HepG2 (cell line): ENCODE results near the gene FJX1. TPM values are rescaled to one million over a fixed set of nuclear protein-coding genes. Genes with fewer than 3 reads are reported as not detected.

ENCODE experiments used
- ATF7-NPFF ChIP-seq: sonication (generic); formaldehyde crosslinking; IDR thresholded peaks from 2 replicates; pipeline ENCODE4 v1.8.1; 2023; ENCODE audit warnings: mild to moderate bottlenecking, low read depth, missing genetic modification reagents, moderate library complexity
- DPF2 ChIP-seq: sonication (generic); formaldehyde crosslinking; IDR thresholded peaks from 2 replicates; pipeline ENCODE4 v1.4.0; 2020; ENCODE audit warnings: mild to moderate bottlenecking, low read depth, missing genetic modification reagents, borderline replicate concordance
- GFI1 ChIP-seq: sonication (generic); formaldehyde crosslinking; IDR thresholded peaks from 2 replicates; pipeline ENCODE4 v1.5.0; 2020; ENCODE audit warnings: missing genetic modification reagents, mild to moderate bottlenecking, borderline replicate concordance
- HOXA7 ChIP-seq: sonication (generic); formaldehyde crosslinking; IDR thresholded peaks from 2 replicates; pipeline ENCODE4 v1.8.1; 2022; ENCODE audit warnings: mild to moderate bottlenecking, missing genetic modification reagents, moderate library complexity
- IKZF1 ChIP-seq: fragments of 450-650 bp; IDR thresholded peaks from 2 replicates; pipeline ENCODE4 v1.7.1; 2016
- KDM3A ChIP-seq: IDR thresholded peaks from 2 replicates; pipeline ENCODE4 v1.6.1; 2018; ENCODE audit warnings: low read depth, missing compliant biosample characterization
- PAWR ChIP-seq: sonication (generic); formaldehyde crosslinking; IDR thresholded peaks from 2 replicates; pipeline ENCODE4 v1.4.0; 2020; ENCODE audit warnings: missing genetic modification reagents, mild to moderate bottlenecking, borderline replicate concordance
- POGZ ChIP-seq: sonication (generic); formaldehyde crosslinking; IDR thresholded peaks from 2 replicates; pipeline ENCODE4 v1.4.0; 2020; ENCODE audit warnings: mild to moderate bottlenecking, missing genetic modification reagents
- PRPF4 ChIP-seq: fragments of 200-400 bp; formaldehyde crosslinking; IDR thresholded peaks from 2 replicates; pipeline ENCODE4 v1.6.1; 2016; ENCODE audit warnings: low read length, low read depth; ENCODE audit not compliant: poor library complexity, severe bottlenecking
- SATB2 ChIP-seq: sonication (generic); formaldehyde crosslinking; IDR thresholded peaks from 2 replicates; pipeline ENCODE4 v1.5.0; 2020; ENCODE audit warnings: missing genetic modification reagents
- TBL1XR1 ChIP-seq: fragments of 150-350 bp; IDR thresholded peaks from 2 replicates; pipeline ENCODE4 v1.6.1; 2014; ENCODE audit warnings: borderline replicate concordance, low read length; ENCODE audit not compliant: partially characterized antibody
- ZNF326 ChIP-seq: sonication (generic); formaldehyde crosslinking; IDR thresholded peaks from 2 replicates; pipeline ENCODE4 v1.4.0; 2020; ENCODE audit warnings: missing genetic modification reagents, borderline replicate concordance
- ZNF350 ChIP-seq: sonication (generic); formaldehyde crosslinking; IDR thresholded peaks from 2 replicates; pipeline ENCODE4 v1.4.0; 2020; ENCODE audit warnings: mild to moderate bottlenecking, low read depth, missing genetic modification reagents, borderline replicate concordance
- ZNF431 ChIP-seq: sonication (generic); formaldehyde crosslinking; IDR thresholded peaks from 2 replicates; pipeline ENCODE4 v1.9.0; 2022; ENCODE audit warnings: missing genetic modification reagents, low read depth, mild to moderate bottlenecking, borderline replicate concordance
- ZNF75D ChIP-seq: sonication (generic); formaldehyde crosslinking; IDR thresholded peaks from 2 replicates; pipeline ENCODE4 v1.8.1; 2023; ENCODE audit warnings: missing genetic modification reagents, mild to moderate bottlenecking, borderline replicate concordance
- ZNF773 ChIP-seq: sonication (generic); formaldehyde crosslinking; IDR thresholded peaks from 2 replicates; pipeline ENCODE4 v1.4.0; 2020; ENCODE audit warnings: missing genetic modification reagents, borderline replicate concordance
- polyA plus RNA-seq, 8 experiments: library from polyadenylated mRNA; depleted of rRNA in 3 of 8; stranded (reverse) in 7 of 8; unstranded in 1 of 8; fragments of >200 nt; fragmentation: Illumina TruSeq in 4 of 8; extraction: Trizol in 4 of 8; gene quantifications; 2 replicates each; pipeline versions ENCODE4 v1.2.1 to v1.2.3, GENCODE V29; 2011 to 2016; ENCODE audit warnings: low read depth in 4 of 8, missing spikeins in 1 of 8, mixed read lengths in 1 of 8; ENCODE audit not compliant: insufficient read depth in 1 of 8
- total RNA-seq, 5 experiments: library from RNA; depleted of rRNA; stranded (reverse); fragments of >200 nt; fragmentation: Illumina TruSeq; extraction: Trizol; gene quantifications; 2 replicates each; pipeline ENCODE4 v1.2.3, GENCODE V29; 2016; ENCODE audit warnings: low read depth in 1 of 5
- TF ChIP-seq, protein P1 (sequence below): fragments of 450-650 bp; IDR thresholded peaks from 2 replicates; pipeline ENCODE4 v1.6.1; 2017; ENCODE audit warnings: mild to moderate bottlenecking
- TF ChIP-seq, protein P2 (sequence below): sonication (generic); formaldehyde crosslinking; IDR thresholded peaks from 2 replicates; pipeline ENCODE4 v1.4.0; 2020; ENCODE audit warnings: missing genetic modification reagents
- TF ChIP-seq, protein P3 (sequence below): sonication (generic); formaldehyde crosslinking; IDR thresholded peaks from 2 replicates; pipeline ENCODE4 v1.4.0; 2020; ENCODE audit warnings: missing genetic modification reagents, mild to moderate bottlenecking, borderline replicate concordance
- TF ChIP-seq, protein P4 (sequence below): sonication (generic); formaldehyde crosslinking; IDR thresholded peaks from 2 replicates; pipeline ENCODE4 v1.5.0; 2020; ENCODE audit warnings: mild to moderate bottlenecking, missing genetic modification reagents
- TF ChIP-seq, protein P5 (sequence below): IDR thresholded peaks from 2 replicates; pipeline ENCODE4 v1.6.1; 2016; ENCODE audit warnings: missing genetic modification reagents, missing compliant biosample characterization

The FJX1 gene
- total and polyA plus RNA-seq, 2 of the 13 experiments (the other 11 are each of a cell fraction or from before 2014, with no cell fraction given): 0.40 to 0.82 TPM

DNA sequence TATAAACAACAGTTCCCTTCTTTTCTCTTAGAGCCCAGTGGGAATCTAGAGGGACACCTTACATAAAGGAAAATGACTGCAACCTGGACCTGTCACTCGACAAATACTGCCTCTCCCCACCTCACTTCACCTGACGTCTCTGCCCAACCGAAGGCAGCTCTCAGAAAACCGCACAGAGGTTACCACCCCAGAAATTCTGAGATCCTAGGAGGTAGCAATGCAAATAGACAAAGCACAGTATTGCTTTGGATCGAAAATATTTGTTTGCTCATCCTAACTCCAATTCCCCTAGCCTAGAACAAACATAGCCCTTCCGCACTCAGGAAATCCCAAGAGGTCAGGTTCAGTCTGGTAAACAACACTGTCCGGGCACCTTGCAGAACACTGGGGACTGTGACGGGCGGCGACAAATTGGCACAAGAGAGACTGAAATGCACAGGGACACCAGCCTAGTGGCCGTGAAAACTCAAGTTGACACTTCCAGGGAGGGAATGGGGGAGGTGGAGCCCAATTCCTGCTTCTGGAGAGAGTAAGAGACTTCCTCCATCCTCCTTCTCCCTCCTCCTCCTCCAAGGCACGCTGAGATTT lies 43.9 kb downstream of the FJX1 start (continued):
- TF ChIP-seq, protein P1, sequence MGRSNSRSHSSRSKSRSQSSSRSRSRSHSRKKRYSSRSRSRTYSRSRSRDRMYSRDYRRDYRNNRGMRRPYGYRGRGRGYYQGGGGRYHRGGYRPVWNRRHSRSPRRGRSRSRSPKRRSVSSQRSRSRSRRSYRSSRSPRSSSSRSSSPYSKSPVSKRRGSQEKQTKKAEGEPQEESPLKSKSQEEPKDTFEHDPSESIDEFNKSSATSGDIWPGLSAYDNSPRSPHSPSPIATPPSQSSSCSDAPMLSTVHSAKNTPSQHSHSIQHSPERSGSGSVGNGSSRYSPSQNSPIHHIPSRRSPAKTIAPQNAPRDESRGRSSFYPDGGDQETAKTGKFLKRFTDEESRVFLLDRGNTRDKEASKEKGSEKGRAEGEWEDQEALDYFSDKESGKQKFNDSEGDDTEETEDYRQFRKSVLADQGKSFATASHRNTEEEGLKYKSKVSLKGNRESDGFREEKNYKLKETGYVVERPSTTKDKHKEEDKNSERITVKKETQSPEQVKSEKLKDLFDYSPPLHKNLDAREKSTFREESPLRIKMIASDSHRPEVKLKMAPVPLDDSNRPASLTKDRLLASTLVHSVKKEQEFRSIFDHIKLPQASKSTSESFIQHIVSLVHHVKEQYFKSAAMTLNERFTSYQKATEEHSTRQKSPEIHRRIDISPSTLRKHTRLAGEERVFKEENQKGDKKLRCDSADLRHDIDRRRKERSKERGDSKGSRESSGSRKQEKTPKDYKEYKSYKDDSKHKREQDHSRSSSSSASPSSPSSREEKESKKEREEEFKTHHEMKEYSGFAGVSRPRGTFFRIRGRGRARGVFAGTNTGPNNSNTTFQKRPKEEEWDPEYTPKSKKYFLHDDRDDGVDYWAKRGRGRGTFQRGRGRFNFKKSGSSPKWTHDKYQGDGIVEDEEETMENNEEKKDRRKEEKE: no peak
- TF ChIP-seq, protein P2, sequence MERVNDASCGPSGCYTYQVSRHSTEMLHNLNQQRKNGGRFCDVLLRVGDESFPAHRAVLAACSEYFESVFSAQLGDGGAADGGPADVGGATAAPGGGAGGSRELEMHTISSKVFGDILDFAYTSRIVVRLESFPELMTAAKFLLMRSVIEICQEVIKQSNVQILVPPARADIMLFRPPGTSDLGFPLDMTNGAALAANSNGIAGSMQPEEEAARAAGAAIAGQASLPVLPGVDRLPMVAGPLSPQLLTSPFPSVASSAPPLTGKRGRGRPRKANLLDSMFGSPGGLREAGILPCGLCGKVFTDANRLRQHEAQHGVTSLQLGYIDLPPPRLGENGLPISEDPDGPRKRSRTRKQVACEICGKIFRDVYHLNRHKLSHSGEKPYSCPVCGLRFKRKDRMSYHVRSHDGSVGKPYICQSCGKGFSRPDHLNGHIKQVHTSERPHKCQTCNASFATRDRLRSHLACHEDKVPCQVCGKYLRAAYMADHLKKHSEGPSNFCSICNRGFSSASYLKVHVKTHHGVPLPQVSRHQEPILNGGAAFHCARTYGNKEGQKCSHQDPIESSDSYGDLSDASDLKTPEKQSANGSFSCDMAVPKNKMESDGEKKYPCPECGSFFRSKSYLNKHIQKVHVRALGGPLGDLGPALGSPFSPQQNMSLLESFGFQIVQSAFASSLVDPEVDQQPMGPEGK (CRISPR knock-in tag): no peak
- TF ChIP-seq ATF7-NPFF (CRISPR knock-in tag) (no peak), PAWR (CRISPR knock-in tag) (no peak), TBL1XR1 (peak; percentile 81), PRPF4 (no peak), ZNF326 (no peak), IKZF1 (no peak), HOXA7 (CRISPR knock-in tag) (no peak), DPF2 (CRISPR knock-in tag) (peak; percentile 92), POGZ (peak; percentile 85), ZNF773 (no peak), SATB2 (CRISPR knock-in tag) (no peak), ZNF350 (no peak), ZNF431 (CRISPR knock-in tag) (0 out of 2 replicates have a peak, but pooled peaks have one; percentile 24), KDM3A (CRISPR knock-in tag) (peak; percentile 51; the same call in 1 of the 2 replicates), GFI1 (peak; percentile 90), ZNF75D (CRISPR knock-in tag) (no peak)
- TF ChIP-seq, protein P3, sequence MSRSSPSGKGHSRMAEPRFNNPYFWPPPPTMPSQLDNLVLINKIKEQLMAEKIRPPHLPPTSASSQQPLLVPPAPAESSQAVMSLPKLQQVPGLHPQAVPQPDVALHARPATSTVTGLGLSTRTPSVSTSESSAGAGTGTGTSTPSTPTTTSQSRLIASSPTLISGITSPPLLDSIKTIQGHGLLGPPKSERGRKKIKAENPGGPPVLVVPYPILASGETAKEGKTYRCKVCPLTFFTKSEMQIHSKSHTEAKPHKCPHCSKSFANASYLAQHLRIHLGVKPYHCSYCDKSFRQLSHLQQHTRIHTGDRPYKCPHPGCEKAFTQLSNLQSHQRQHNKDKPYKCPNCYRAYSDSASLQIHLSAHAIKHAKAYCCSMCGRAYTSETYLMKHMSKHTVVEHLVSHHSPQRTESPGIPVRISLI (CRISPR knock-in tag): no peak
- TF ChIP-seq, protein P4, sequence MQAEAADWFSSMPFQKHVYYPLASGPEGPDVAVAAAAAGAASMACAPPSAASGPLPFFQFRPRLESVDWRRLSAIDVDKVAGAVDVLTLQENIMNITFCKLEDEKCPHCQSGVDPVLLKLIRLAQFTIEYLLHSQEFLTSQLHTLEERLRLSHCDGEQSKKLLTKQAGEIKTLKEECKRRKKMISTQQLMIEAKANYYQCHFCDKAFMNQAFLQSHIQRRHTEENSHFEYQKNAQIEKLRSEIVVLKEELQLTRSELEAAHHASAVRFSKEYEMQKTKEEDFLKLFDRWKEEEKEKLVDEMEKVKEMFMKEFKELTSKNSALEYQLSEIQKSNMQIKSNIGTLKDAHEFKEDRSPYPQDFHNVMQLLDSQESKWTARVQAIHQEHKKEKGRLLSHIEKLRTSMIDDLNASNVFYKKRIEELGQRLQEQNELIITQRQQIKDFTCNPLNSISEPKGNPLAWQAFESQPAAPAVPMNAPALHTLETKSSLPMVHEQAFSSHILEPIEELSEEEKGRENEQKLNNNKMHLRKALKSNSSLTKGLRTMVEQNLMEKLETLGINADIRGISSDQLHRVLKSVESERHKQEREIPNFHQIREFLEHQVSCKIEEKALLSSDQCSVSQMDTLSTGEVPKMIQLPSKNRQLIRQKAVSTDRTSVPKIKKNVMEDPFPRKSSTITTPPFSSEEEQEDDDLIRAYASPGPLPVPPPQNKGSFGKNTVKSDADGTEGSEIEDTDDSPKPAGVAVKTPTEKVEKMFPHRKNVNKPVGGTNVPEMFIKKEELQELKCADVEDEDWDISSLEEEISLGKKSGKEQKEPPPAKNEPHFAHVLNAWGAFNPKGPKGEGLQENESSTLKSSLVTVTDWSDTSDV (CRISPR knock-in tag): no peak
- TF ChIP-seq, protein P5, sequence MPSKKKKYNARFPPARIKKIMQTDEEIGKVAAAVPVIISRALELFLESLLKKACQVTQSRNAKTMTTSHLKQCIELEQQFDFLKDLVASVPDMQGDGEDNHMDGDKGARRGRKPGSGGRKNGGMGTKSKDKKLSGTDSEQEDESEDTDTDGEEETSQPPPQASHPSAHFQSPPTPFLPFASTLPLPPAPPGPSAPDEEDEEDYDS (CRISPR knock-in tag): no peak; the same call in 1 of the 2 replicates
